PFSK-1 (cell line): ENCODE measurements around the gene HAT1.

Experiments
- FOXP2 ChIP-seq: optimal IDR thresholded peaks from 2 replicates; pipeline ENCODE3; 2011; ENCODE audit warnings: borderline replicate concordance, control low read depth, inconsistent platforms; ENCODE audit not compliant: insufficient read depth; ENCODE audit errors: extremely low read length, extremely low read depth
- POLR2AphosphoS5 ChIP-seq: IDR thresholded peaks from 2 replicates; pipeline ENCODE4 v1.6.1; 2012; ENCODE audit warnings: low read depth, mild to moderate bottlenecking, control low read depth, low read length, moderate library complexity
- REST ChIP-seq, 2 experiments: IDR thresholded peaks; 2 replicates each; pipeline versions ENCODE4 v1.6.1 to v1.8.0; 2011 to 2012; ENCODE audit warnings: low read depth in 2 of 2, low read length in 2 of 2, control low read depth in 1 of 2, inconsistent platforms in 1 of 2, mild to moderate bottlenecking in 1 of 2, moderate library complexity in 1 of 2; ENCODE audit not compliant: insufficient read depth in 1 of 2
- SIN3A ChIP-seq: IDR thresholded peaks from 2 replicates; pipeline ENCODE4 v1.6.1; 2012; ENCODE audit warnings: mild to moderate bottlenecking, low read length, moderate library complexity, borderline replicate concordance; ENCODE audit not compliant: insufficient read depth
- TAF1 ChIP-seq: IDR thresholded peaks from 2 replicates; pipeline ENCODE4 v1.6.1; 2012; ENCODE audit warnings: low read length, control low read depth, borderline replicate concordance; ENCODE audit not compliant: insufficient read depth

HAT1 gene

GRCh38 chr2:171952276-171952675, 30.0 kb downstream of the HAT1 start:
- no peak for TF ChIP-seq SIN3A
- TF ChIP-seq REST (IDR thresholded peaks at IDR 0.05; ENCODE audit: insufficient read depth in 1 of 2, low read depth in 2 of 2, low read length in 2 of 2), result no peak
- TF ChIP-seq FOXP2, result no peak
- TF ChIP-seq POLR2AphosphoS5, result no peak
- no peak for TF ChIP-seq TAF1

GRCh38 chr2:171952748-171953147, 30.5 kb downstream of the HAT1 start:
- no peak for TF ChIP-seq REST (IDR thresholded peaks at IDR 0.05; ENCODE audit: insufficient read depth in 1 of 2, low read depth in 2 of 2, low read length in 2 of 2)
- no peak for TF ChIP-seq POLR2AphosphoS5
- no peak for TF ChIP-seq TAF1
- no peak for TF ChIP-seq FOXP2
- TF ChIP-seq SIN3A, result no peak

GRCh38 chr2:171956135-171956825, 34.0 kb downstream of the HAT1 start:
- no peak for TF ChIP-seq FOXP2
- no peak for TF ChIP-seq SIN3A
- TF ChIP-seq POLR2AphosphoS5, result no peak
- TF ChIP-seq REST (IDR thresholded peaks at IDR 0.05; ENCODE audit: insufficient read depth in 1 of 2, low read depth in 2 of 2, low read length in 2 of 2), result no peak

- no peak for TF ChIP-seq REST (IDR thresholded peaks at IDR 0.05; ENCODE audit: insufficient read depth in 1 of 2, low read depth in 2 of 2, low read length in 2 of 2)
- TF ChIP-seq POLR2AphosphoS5, result no peak
- TF ChIP-seq FOXP2, result no peak
- TF ChIP-seq SIN3A, result no peak
- no peak for TF ChIP-seq TAF1
Measured at GRCh38 chr2:171957061-171957460, 34.8 kb downstream of the HAT1 start.

GRCh38 chr2:171958475-171958874, 36.2 kb downstream of the HAT1 start:
- TF ChIP-seq REST (IDR thresholded peaks at IDR 0.05; ENCODE audit: insufficient read depth in 1 of 2, low read depth in 2 of 2, low read length in 2 of 2) (no peak), FOXP2 (no peak), TAF1 (no peak), SIN3A (no peak), POLR2AphosphoS5 (no peak)
